Osteocyte (in vitro differentiated cells): ENCODE measurements around the gene FBXO9. TPM values are rescaled to one million over a fixed set of nuclear protein-coding genes. Genes with fewer than 3 reads are reported as not detected.
"Not testable (repeated sequence)": the region's sequence is repeated elsewhere in the genome, so short reads cannot be mapped to it uniquely, and the experiment has no call there.

ENCODE experiments used
- DNase-seq: peaks from one replicate; pipeline ENCODE4 v3.0.0; 2021; ENCODE audit warnings: mixed read lengths; ENCODE audit not compliant: unreplicated experiment; ENCODE audit errors: extremely low spot score
- H3K27ac Mint-ChIP-seq: one replicate; pipeline ENCODE4 v1.8.0; 2021; ENCODE audit warnings: mild to moderate bottlenecking, mixed read lengths; ENCODE audit not compliant: unreplicated experiment
- H3K27me3 Mint-ChIP-seq: one replicate; pipeline ENCODE4 v1.8.0; 2021; ENCODE audit warnings: mixed read lengths; ENCODE audit not compliant: unreplicated experiment
- H3K36me3 Mint-ChIP-seq: one replicate; pipeline ENCODE4 v1.8.0; 2021; ENCODE audit warnings: mixed read lengths; ENCODE audit not compliant: unreplicated experiment
- H3K4me1 Mint-ChIP-seq: one replicate; pipeline ENCODE4 v1.8.0; 2021; ENCODE audit warnings: mixed read lengths; ENCODE audit not compliant: unreplicated experiment
- H3K4me3 Mint-ChIP-seq: one replicate; pipeline ENCODE4 v1.8.0; 2021; ENCODE audit warnings: mild to moderate bottlenecking, moderate library complexity, mixed read lengths; ENCODE audit not compliant: unreplicated experiment
- H3K9me3 Mint-ChIP-seq: one replicate; pipeline ENCODE4 v1.8.0; 2021; ENCODE audit warnings: mixed read lengths; ENCODE audit not compliant: unreplicated experiment
- total RNA-seq: library from RNA; stranded (reverse); gene quantifications from 2 replicates; pipeline ENCODE4 v1.2.1, GENCODE V29; 2021
- TF ChIP-seq, protein P1 (sequence below): fragments of 200-600 bp; sonication (generic); IDR thresholded peaks from 2 replicates; pipeline ENCODE4 v1.5.0; 2021; ENCODE audit warnings: antibody characterized with exemption, mild to moderate bottlenecking, moderate library complexity

Gene FBXO9
- total RNA-seq, 1 donor from 2014 or later, result 74.8 TPM

DNA sequence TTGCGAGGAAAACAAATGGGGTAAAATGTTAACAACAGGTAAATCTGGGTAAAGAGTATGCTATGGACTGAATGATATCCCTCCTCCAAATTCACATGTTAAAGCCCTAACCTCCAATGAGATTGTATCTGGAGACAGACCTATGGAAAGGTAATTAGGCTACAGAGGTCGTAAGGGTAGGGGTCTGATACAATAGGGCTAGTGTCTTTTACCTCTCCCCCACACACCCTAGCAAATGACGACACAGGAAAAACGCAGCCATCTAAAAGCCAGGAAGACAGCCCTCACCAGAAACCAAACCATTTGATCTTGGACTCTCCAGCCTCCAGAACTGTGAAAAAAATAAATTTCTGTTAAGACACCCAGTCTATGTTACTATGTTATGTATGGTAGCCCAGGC lies 20.6 kb upstream of the FBXO9 start:
- TF ChIP-seq, protein P1, sequence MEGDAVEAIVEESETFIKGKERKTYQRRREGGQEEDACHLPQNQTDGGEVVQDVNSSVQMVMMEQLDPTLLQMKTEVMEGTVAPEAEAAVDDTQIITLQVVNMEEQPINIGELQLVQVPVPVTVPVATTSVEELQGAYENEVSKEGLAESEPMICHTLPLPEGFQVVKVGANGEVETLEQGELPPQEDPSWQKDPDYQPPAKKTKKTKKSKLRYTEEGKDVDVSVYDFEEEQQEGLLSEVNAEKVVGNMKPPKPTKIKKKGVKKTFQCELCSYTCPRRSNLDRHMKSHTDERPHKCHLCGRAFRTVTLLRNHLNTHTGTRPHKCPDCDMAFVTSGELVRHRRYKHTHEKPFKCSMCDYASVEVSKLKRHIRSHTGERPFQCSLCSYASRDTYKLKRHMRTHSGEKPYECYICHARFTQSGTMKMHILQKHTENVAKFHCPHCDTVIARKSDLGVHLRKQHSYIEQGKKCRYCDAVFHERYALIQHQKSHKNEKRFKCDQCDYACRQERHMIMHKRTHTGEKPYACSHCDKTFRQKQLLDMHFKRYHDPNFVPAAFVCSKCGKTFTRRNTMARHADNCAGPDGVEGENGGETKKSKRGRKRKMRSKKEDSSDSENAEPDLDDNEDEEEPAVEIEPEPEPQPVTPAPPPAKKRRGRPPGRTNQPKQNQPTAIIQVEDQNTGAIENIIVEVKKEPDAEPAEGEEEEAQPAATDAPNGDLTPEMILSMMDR, result no peak
- Mint-ChIP-seq H3K4me3 (peak overlapping the region; percentile 11), H3K27me3 (no peaks in the 10 kb centered on the region), H3K27ac (peak overlapping the region; percentile 90), H3K36me3 (peaks cover 18% of the 10 kb centered on the region), H3K9me3 (no peaks in the 10 kb centered on the region), H3K4me1 (peaks cover 64% of the 10 kb centered on the region)
- DNase-seq, result no peak

DNA sequence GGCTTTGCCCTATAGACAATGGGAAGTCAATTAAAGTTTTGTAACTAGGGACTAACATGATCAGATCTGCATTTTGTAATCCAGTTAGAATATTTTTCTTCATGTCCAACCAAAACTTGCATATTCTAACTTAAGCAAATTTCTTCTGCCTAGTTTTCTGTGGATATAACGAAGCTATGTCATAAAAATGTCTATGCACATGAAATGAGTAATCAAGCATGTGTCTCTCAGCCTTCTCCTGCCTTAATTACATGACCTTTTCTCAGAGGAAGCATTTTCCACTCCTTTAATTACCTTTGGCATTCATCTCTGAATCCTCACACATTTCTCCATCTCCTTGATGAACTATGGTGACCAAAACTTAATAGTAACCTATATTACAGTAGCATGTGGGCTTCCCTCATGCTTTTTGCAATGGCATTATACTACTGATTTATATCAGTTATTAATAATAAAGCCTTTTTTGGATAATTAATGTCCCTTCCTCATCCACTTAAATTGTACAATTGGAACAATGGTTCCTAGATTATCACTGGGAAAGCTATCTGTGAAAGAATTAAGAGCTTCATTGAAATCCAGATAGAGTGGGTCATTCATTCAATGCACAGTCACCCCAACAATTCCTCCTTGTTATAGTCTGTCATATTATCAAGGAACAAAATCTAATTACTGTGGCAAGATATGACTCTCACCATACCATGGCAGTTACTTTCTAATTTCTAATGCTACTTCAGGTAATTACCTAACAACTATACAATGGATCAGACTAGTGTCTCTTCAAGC lies 19.1 kb upstream of the FBXO9 start:
- Mint-ChIP-seq H3K4me1 (peaks cover 61% of the 10 kb centered on the region), H3K9me3 (no peaks in the 10 kb centered on the region), H3K27ac (no peak overlapping the region), H3K36me3 (peaks cover 4% of the 10 kb centered on the region), H3K4me3 (no peak overlapping the region), H3K27me3 (no peaks in the 10 kb centered on the region)
- TF ChIP-seq, protein P1, result no peak
- DNase-seq, result no peak

DNA sequence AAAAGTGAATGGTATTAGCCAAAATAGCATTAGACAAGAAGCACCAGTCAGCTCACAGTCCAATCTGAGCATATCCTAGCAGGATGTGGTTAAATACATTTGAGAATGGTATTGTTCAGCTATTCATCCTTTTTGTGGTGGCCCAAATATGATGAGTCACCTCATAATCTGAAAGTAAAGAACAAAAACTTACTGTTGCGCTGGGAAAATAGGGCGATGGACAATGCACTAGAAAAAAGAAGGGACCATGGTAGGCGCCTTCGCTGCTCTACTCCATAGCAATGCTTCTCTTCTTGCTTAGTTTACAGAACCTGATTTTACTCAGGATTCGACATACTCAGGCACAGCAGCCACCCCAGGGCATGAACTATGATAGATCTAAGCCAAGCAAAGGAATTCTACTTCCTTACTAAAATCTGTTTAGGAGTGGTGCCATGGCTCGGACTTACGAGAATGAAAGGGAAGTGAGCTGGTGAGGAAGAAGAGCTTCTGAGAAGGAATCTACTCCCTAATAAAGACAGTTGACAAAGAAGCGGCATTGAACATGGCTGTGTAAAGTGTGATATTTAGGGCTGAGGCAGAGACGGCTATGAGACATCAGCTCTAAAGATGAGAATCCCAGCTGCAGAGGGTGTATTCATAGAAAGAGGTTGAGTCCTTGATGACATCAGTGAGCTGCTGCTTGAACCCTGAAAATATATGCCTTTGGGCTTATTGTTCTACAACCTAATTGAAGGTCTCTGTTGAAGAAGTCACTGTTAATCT lies 16.6 kb upstream of the FBXO9 start:
- Mint-ChIP-seq H3K4me3 (peak overlapping the region; percentile 33), H3K9me3 (peaks cover 4% of the 10 kb centered on the region), H3K36me3 (peaks cover 11% of the 10 kb centered on the region), H3K4me1 (peaks cover 37% of the 10 kb centered on the region), H3K27ac (peak overlapping the region; percentile 90), H3K27me3 (no peaks in the 10 kb centered on the region)
- TF ChIP-seq, protein P1, result no peak
- no peak for DNase-seq

DNA sequence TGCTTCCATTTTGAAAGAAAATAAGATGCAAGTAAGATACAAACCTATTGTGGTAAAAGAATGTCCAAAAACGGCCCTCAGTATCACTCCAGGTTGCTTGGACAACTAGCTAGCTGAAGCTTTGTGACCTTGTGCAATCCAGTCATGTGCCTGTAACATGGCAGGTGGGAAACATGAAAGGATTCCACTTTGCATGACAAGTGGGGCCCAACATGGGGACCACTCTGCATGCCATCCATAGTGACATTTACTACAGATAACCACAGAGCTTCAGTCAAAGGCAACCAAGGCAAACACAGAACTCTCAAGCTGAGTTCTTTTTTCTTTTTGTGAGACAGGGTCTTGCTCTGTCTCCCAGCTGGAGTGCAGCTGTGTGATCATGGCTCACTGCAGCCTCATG lies 15.8 kb upstream of the FBXO9 start:
- DNase-seq, result no peak
- TF ChIP-seq, protein P1, result no peak
- Mint-ChIP-seq H3K9me3 (peaks cover 4% of the 10 kb centered on the region), H3K4me3 (no peak overlapping the region), H3K4me1 (peaks cover 34% of the 10 kb centered on the region), H3K27me3 (no peaks in the 10 kb centered on the region), H3K27ac (peak overlapping the region; percentile 90), H3K36me3 (peaks cover 11% of the 10 kb centered on the region)

DNA sequence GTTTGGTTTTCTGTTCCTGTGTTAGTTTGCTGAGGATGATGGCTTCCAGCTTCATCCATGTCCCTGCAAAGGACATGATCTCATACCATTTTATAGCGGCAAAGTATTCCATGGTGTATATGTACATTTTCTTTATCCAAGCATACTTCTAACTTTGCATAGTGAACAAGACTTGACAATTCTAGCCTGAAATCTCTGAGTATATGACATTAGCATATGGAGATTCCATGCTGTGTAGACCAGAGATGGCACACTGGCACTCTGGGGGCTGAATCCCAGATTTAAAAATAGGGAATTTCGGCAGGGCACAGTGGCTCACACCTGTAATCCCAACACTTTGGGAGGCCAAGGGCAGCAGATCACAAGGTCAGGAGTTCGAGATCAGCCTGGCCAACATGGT lies 13.1 kb upstream of the FBXO9 start:
- Mint-ChIP-seq H3K36me3 (peaks cover 14% of the 10 kb centered on the region), H3K4me1 (peaks cover 24% of the 10 kb centered on the region)
- H3K9me3 Mint-ChIP-seq, H3K27ac Mint-ChIP-seq, H3K27me3 Mint-ChIP-seq, H3K4me3 Mint-ChIP-seq, DNase-seq: not testable (repeated sequence)
